Measurements from ENCODE around the gene SERGEF.
"Not testable (repeated sequence)": the region's sequence is repeated elsewhere in the genome, so short reads cannot be mapped to it uniquely, and the experiment has no call there.

The SERGEF gene

GRCh38 chr11:17906436-17906835 is 106.4 kb downstream of the SERGEF start:
- DNase-seq (ENCODE audit: low read depth in 2 of 2): no peak

- no peak for DNase-seq (ENCODE audit: low read depth in 2 of 2)
Measured at GRCh38 chr11:17905477-17905876, 107.4 kb downstream of the SERGEF start.

- DNase-seq (ENCODE audit: low read depth in 2 of 2): no peak
Measured at GRCh38 chr11:17901481-17901880, 111.4 kb downstream of the SERGEF start.

GRCh38 chr11:17898782-17899181 is 114.1 kb downstream of the SERGEF start:
- DNase-seq (ENCODE audit: low read depth in 2 of 2): no peak

GRCh38 chr11:17898071-17898470 is 114.8 kb downstream of the SERGEF start:
- DNase-seq (ENCODE audit: low read depth in 2 of 2): no peak

- no peak for DNase-seq (ENCODE audit: low read depth in 2 of 2)
Measured at GRCh38 chr11:17897495-17897894, 115.4 kb downstream of the SERGEF start.

GRCh38 chr11:17896496-17897151 is 116.2 kb downstream of the SERGEF start:
- DNase-seq (ENCODE audit: low read depth in 2 of 2): not testable (repeated sequence)

GRCh38 chr11:17894929-17895658 is 117.8 kb downstream of the SERGEF start:
- DNase-seq (ENCODE audit: low read depth in 2 of 2): no peak

GRCh38 chr11:17892409-17892808 is 120.4 kb downstream of the SERGEF start:
- no peak for DNase-seq (ENCODE audit: low read depth in 2 of 2)

GRCh38 chr11:17890325-17890724 is 122.5 kb downstream of the SERGEF start:
- DNase-seq (ENCODE audit: low read depth in 2 of 2): no peak

- DNase-seq (ENCODE audit: low read depth in 2 of 2): no peak
Measured at GRCh38 chr11:17887779-17888178, 125.1 kb downstream of the SERGEF start.

- no peak for DNase-seq (ENCODE audit: low read depth in 2 of 2)
Measured at GRCh38 chr11:17883946-17884345, 128.9 kb downstream of the SERGEF start.

- no peak for DNase-seq (ENCODE audit: low read depth in 2 of 2)
Measured at GRCh38 chr11:17883057-17883456, 129.8 kb downstream of the SERGEF start.

GRCh38 chr11:17878743-17879142 is 134.1 kb downstream of the SERGEF start:
- no peak for DNase-seq (ENCODE audit: low read depth in 2 of 2)

- DNase-seq (ENCODE audit: low read depth in 2 of 2): no peak
Measured at GRCh38 chr11:17877886-17878285, 135.0 kb downstream of the SERGEF start.

GRCh38 chr11:17876827-17877226 is 136.0 kb downstream of the SERGEF start:
- no peak for DNase-seq (ENCODE audit: low read depth in 2 of 2)

- no peak for DNase-seq (ENCODE audit: low read depth in 2 of 2)
Measured at GRCh38 chr11:17875891-17876290, 137.0 kb downstream of the SERGEF start.

- no peak for DNase-seq (ENCODE audit: low read depth in 2 of 2)
Measured at GRCh38 chr11:17873586-17873985, 139.3 kb downstream of the SERGEF start.

- DNase-seq (ENCODE audit: low read depth in 2 of 2): not testable (repeated sequence)
Measured at GRCh38 chr11:17868398-17868797, 144.4 kb downstream of the SERGEF start.

- no peak for DNase-seq (ENCODE audit: low read depth in 2 of 2)
Measured at GRCh38 chr11:17867341-17867740, 145.5 kb downstream of the SERGEF start.

GRCh38 chr11:17865765-17866428 is 146.9 kb downstream of the SERGEF start:
- no peak for DNase-seq (ENCODE audit: low read depth in 2 of 2)

GRCh38 chr11:17864478-17864941 is 148.3 kb downstream of the SERGEF start:
- DNase-seq (ENCODE audit: low read depth in 2 of 2): no peak
